GM23338 (cell line): ENCODE results near the gene NAP1L4.

ENCODE experiments used
- CTCF ChIP-seq, 2 experiments: fragments of 200-600 bp in 1 of 2; sonication (generic) in 1 of 2; conservative IDR thresholded peaks; 2 replicates each; pipeline versions ENCODE4 v1.5.1 to v1.6.1; 2016 to 2017; ENCODE audit warnings: antibody characterized with exemption in 2 of 2, low read depth in 2 of 2, mild to moderate bottlenecking in 2 of 2, moderate library complexity in 1 of 2
- EZH2 ChIP-seq: fragments of 200-600 bp; sonication (generic); IDR thresholded peaks from one replicate; pipeline ENCODE4 v1.8.0; 2017; ENCODE audit warnings: antibody characterized with exemption, mild to moderate bottlenecking, low read depth; ENCODE audit not compliant: unreplicated experiment
- POLR2AphosphoS5 ChIP-seq: IDR thresholded peaks from 2 replicates; pipeline ENCODE4 v1.6.1; 2016; ENCODE audit warnings: antibody characterized with exemption, low read depth
- REST ChIP-seq: IDR thresholded peaks from one replicate; pipeline ENCODE4 v1.6.1; 2018; ENCODE audit warnings: antibody characterized with exemption; ENCODE audit not compliant: unreplicated experiment
- ZNF462 ChIP-seq: fragments of 250-450 bp; sonication (Bioruptor Pico); IDR thresholded peaks from 2 replicates; pipeline ENCODE4 v1.5.0; 2020; ENCODE audit warnings: mild to moderate bottlenecking, moderate library complexity

GRCh38 chr11:2924821-2925675, 67.1 kb downstream of the NAP1L4 start:
- TF ChIP-seq POLR2AphosphoS5 (no peak), CTCF (conservative IDR thresholded peaks at IDR 0.05; ENCODE audit: low read depth in 2 of 2) (no peak), EZH2 (no peak), REST (no peak), ZNF462 (CRISPR knock-in tag) (no peak)
